HEK293 (cell line): ENCODE measurements around the gene ELL3.
A peak's percentile ranks its signal among the peaks of the same experiment; 100 is the strongest.
"Not testable (repeated sequence)": the region's sequence is repeated elsewhere in the genome, so short reads cannot be mapped to it uniquely, and the experiment has no call there.

Experiments
- CTCF ChIA-PET: fragments of 350-600 bp; formaldehyde crosslinking; extraction: SDS; loops from one replicate; lab custom pipeline; 2021; ENCODE audit warnings: antibody characterized with exemption; lab: Yijun Ruan, JAX
- POLR2A ChIA-PET: fragments of 300-600 bp; formaldehyde crosslinking; extraction: SDS; loops from one replicate; lab custom pipeline; 2020; ENCODE audit warnings: antibody characterized with exemption, inconsistent platforms; lab: Yijun Ruan, JAX
- H3K27ac ChIP-seq: fragments of 200-500 bp; sonication (Bioruptor generic); 2 replicates; pipeline ENCODE4 v1.5.1; 2014; ENCODE audit warnings: low read depth, low read length, control low read depth, inconsistent platforms; ENCODE audit errors: extremely low read depth
- H3K36me3 ChIP-seq, 2 experiments: fragments of 200-500 bp in 1 of 2; sonication (Bioruptor generic) in 1 of 2; 1 replicate in 1 of 2; 2 replicates in 1 of 2; pipeline ENCODE4 v1.5.1; 2014 to 2017; ENCODE audit warnings: inconsistent platforms in 2 of 2, low read length in 2 of 2; ENCODE audit not compliant: control insufficient read depth in 2 of 2, insufficient read depth in 1 of 2
- H3K4me1 ChIP-seq: fragments of 200-500 bp; sonication (Bioruptor generic); 2 replicates; pipeline ENCODE4 v1.5.1; 2014; ENCODE audit warnings: mild to moderate bottlenecking, low read length, inconsistent platforms; ENCODE audit not compliant: control insufficient read depth, insufficient read depth
- H3K4me3 ChIP-seq: 2 replicates; pipeline ENCODE4 v1.5.1; 2011; ENCODE audit warnings: low read depth, mild to moderate bottlenecking, control low read depth, low read length, moderate library complexity
- H3K9me3 ChIP-seq: fragments of 200-500 bp; sonication (Bioruptor generic); 2 replicates; pipeline ENCODE4 v1.5.1; 2014; ENCODE audit warnings: low read depth, low read length, inconsistent platforms; ENCODE audit not compliant: control insufficient read depth, insufficient read depth
- BCL11A ChIP-seq: fragments of 450-650 bp; formaldehyde crosslinking; IDR thresholded peaks from 2 replicates; pipeline ENCODE4 v1.5.1; 2016; ENCODE audit warnings: low read depth, missing biosample characterization, missing genetic modification characterization
- HOXC10 ChIP-seq: sonication (generic); formaldehyde crosslinking; IDR thresholded peaks from 2 replicates; pipeline ENCODE4 v1.8.1; 2023; ENCODE audit warnings: mild to moderate bottlenecking, missing genetic modification reagents
- IKZF3 ChIP-seq: fragments of 450-650 bp; IDR thresholded peaks from 2 replicates; pipeline ENCODE4 v1.5.0; 2018; ENCODE audit warnings: missing biosample characterization, mild to moderate bottlenecking, missing genetic modification characterization, moderate library complexity
- SP3 ChIP-seq: fragments of 450-650 bp; formaldehyde crosslinking; IDR thresholded peaks from 2 replicates; pipeline ENCODE4 v1.5.1; 2016; ENCODE audit warnings: missing biosample characterization, missing genetic modification characterization
- SP7 ChIP-seq: fragments of 450-650 bp; formaldehyde crosslinking; IDR thresholded peaks from 2 replicates; pipeline ENCODE4 v1.5.1; 2016; ENCODE audit warnings: missing biosample characterization, missing genetic modification characterization
- ZBTB8A ChIP-seq: fragments of 450-650 bp; formaldehyde crosslinking; IDR thresholded peaks from 2 replicates; pipeline ENCODE4 v1.5.1; 2016; ENCODE audit warnings: missing biosample characterization, missing genetic modification characterization
- ZNF121 ChIP-seq: fragments of 450-650 bp; formaldehyde crosslinking; IDR thresholded peaks from 2 replicates; pipeline ENCODE4 v1.5.1; 2016; ENCODE audit warnings: missing biosample characterization, missing genetic modification characterization
- ZNF132 ChIP-seq: fragments of 450-650 bp; formaldehyde crosslinking; IDR thresholded peaks from 2 replicates; pipeline ENCODE4 v1.5.1; 2017; ENCODE audit warnings: missing biosample characterization, missing genetic modification characterization, borderline replicate concordance
- ZNF174 ChIP-seq: fragments of 450-650 bp; formaldehyde crosslinking; IDR thresholded peaks from 2 replicates; pipeline ENCODE4 v1.5.0; 2017; ENCODE audit warnings: missing biosample characterization, mild to moderate bottlenecking, missing genetic modification characterization
- ZNF335 ChIP-seq: fragments of 450-650 bp; formaldehyde crosslinking; conservative IDR thresholded peaks from 2 replicates; pipeline ENCODE4 v1.5.1; 2016; ENCODE audit warnings: missing biosample characterization, missing genetic modification characterization
- ZNF350 ChIP-seq: fragments of 450-650 bp; formaldehyde crosslinking; IDR thresholded peaks from 2 replicates; pipeline ENCODE4 v1.5.0; 2017; ENCODE audit warnings: missing biosample characterization, mild to moderate bottlenecking, missing genetic modification characterization
- ZNF354C ChIP-seq: fragments of 450-650 bp; formaldehyde crosslinking; IDR thresholded peaks from 2 replicates; pipeline ENCODE4 v1.5.1; 2016; ENCODE audit warnings: missing biosample characterization, missing genetic modification characterization, low read depth, borderline replicate concordance
- ZNF366 ChIP-seq: fragments of 450-650 bp; formaldehyde crosslinking; conservative IDR thresholded peaks from 2 replicates; pipeline ENCODE4 v1.5.1; 2016; ENCODE audit warnings: missing biosample characterization, missing genetic modification characterization
- ZNF394 ChIP-seq: fragments of 450-650 bp; formaldehyde crosslinking; IDR thresholded peaks from 2 replicates; pipeline ENCODE4 v1.5.1; 2016; ENCODE audit warnings: missing biosample characterization, missing genetic modification characterization, mild to moderate bottlenecking, moderate library complexity, borderline replicate concordance
- ZNF510 ChIP-seq: fragments of 450-650 bp; formaldehyde crosslinking; IDR thresholded peaks from 2 replicates; pipeline ENCODE4 v1.5.1; 2018; ENCODE audit warnings: mild to moderate bottlenecking, missing genetic modification characterization, missing biosample characterization; ENCODE audit not compliant: insufficient replicate concordance
- ZNF548 ChIP-seq: fragments of 450-650 bp; formaldehyde crosslinking; IDR thresholded peaks from 2 replicates; pipeline ENCODE4 v1.5.1; 2016; ENCODE audit warnings: missing biosample characterization, missing genetic modification characterization
- ZNF561 ChIP-seq: fragments of 450-650 bp; IDR thresholded peaks from 2 replicates; pipeline ENCODE4 v1.5.1; 2018; ENCODE audit warnings: missing biosample characterization, missing genetic modification characterization, borderline replicate concordance
- ZNF596 ChIP-seq: fragments of 450-650 bp; IDR thresholded peaks from 2 replicates; pipeline ENCODE4 v1.5.0; 2018; ENCODE audit warnings: missing biosample characterization, mild to moderate bottlenecking, missing genetic modification characterization, moderate library complexity
- ZNF621 ChIP-seq: fragments of 450-650 bp; formaldehyde crosslinking; IDR thresholded peaks from 2 replicates; pipeline ENCODE4 v1.5.1; 2017; ENCODE audit warnings: missing biosample characterization, missing genetic modification characterization
- TF ChIP-seq, protein P1 (sequence below): fragments of 450-650 bp; formaldehyde crosslinking; IDR thresholded peaks from 2 replicates; pipeline ENCODE4 v1.5.1; 2016; ENCODE audit warnings: missing biosample characterization, missing genetic modification characterization
- TF ChIP-seq, protein P2 (sequence below): fragments of 450-650 bp; formaldehyde crosslinking; optimal IDR thresholded peaks from 2 replicates; pipeline ENCODE3; 2016; ENCODE audit warnings: missing biosample characterization, mild to moderate bottlenecking, missing genetic modification characterization
- TF ChIP-seq, protein P3 (sequence below): fragments of 450-650 bp; formaldehyde crosslinking; IDR thresholded peaks from 2 replicates; pipeline ENCODE4 v1.5.1; 2016; ENCODE audit warnings: missing biosample characterization, missing genetic modification characterization
- TF ChIP-seq, protein P4 (sequence below): fragments of 450-650 bp; formaldehyde crosslinking; IDR thresholded peaks from 2 replicates; pipeline ENCODE4 v1.5.1; 2017; ENCODE audit warnings: missing biosample characterization, missing genetic modification characterization

The ELL3 gene

DNA sequence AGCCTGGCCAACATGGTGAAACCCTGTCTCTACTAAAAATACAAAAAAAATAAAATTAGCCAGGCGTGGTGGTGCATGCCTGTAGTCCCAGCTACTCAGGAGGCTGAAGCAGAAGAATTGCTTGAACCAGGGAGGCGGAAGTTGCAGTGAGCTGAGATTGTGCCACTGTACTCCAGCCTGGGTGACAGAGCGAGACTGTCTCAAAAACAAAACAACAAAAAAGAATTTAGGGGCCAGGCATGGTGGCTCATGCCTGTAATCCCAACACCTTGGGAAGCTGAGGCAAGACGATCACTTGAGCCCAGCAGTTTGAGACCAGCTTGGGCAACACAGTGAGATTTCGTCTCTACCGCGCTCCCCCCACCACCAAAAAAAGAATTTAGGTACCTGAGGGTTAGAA lies 25.9 kb upstream of the ELL3 start:
- H3K4me1 ChIP-seq, H3K9me3 ChIP-seq, H3K4me3 ChIP-seq, H3K27ac ChIP-seq: not testable (repeated sequence)
- ChIA-PET CTCF (interaction anchor here (1.4 kb wide), 1 partner anchor 22 kb away, joined by 3 read pairs; the partner anchor contains the start of gene MFAP1), POLR2A (interaction anchor here (1.2 kb wide), 1 partner anchor 19 kb away, joined by 3 read pairs; no protein-coding TSS in a partner anchor)
- H3K36me3 ChIP-seq, result peaks cover 10 to 70% of the 10 kb centered on the region in 2 experiments
- TF ChIP-seq, protein P1, sequence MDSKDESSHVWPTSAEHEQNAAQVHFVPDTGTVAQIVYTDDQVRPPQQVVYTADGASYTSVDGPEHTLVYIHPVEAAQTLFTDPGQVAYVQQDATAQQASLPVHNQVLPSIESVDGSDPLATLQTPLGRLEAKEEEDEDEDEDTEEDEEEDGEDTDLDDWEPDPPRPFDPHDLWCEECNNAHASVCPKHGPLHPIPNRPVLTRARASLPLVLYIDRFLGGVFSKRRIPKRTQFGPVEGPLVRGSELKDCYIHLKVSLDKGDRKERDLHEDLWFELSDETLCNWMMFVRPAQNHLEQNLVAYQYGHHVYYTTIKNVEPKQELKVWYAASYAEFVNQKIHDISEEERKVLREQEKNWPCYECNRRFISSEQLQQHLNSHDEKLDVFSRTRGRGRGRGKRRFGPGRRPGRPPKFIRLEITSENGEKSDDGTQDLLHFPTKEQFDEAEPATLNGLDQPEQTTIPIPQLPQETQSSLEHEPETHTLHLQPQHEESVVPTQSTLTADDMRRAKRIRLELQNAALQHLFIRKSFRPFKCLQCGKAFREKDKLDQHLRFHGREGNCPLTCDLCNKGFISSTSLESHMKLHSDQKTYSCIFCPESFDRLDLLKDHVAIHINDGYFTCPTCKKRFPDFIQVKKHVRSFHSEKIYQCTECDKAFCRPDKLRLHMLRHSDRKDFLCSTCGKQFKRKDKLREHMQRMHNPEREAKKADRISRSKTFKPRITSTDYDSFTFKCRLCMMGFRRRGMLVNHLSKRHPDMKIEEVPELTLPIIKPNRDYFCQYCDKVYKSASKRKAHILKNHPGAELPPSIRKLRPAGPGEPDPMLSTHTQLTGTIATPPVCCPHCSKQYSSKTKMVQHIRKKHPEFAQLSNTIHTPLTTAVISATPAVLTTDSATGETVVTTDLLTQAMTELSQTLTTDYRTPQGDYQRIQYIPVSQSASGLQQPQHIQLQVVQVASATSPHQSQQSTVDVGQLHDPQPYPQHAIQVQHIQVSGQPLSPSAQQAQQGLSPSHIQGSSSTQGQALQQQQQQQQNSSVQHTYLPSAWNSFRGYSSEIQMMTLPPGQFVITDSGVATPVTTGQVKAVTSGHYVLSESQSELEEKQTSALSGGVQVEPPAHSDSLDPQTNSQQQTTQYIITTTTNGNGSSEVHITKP (tag by site-specific recombination), result 0 out of 2 replicates have a peak, but pooled peaks have one; percentile 35

DNA sequence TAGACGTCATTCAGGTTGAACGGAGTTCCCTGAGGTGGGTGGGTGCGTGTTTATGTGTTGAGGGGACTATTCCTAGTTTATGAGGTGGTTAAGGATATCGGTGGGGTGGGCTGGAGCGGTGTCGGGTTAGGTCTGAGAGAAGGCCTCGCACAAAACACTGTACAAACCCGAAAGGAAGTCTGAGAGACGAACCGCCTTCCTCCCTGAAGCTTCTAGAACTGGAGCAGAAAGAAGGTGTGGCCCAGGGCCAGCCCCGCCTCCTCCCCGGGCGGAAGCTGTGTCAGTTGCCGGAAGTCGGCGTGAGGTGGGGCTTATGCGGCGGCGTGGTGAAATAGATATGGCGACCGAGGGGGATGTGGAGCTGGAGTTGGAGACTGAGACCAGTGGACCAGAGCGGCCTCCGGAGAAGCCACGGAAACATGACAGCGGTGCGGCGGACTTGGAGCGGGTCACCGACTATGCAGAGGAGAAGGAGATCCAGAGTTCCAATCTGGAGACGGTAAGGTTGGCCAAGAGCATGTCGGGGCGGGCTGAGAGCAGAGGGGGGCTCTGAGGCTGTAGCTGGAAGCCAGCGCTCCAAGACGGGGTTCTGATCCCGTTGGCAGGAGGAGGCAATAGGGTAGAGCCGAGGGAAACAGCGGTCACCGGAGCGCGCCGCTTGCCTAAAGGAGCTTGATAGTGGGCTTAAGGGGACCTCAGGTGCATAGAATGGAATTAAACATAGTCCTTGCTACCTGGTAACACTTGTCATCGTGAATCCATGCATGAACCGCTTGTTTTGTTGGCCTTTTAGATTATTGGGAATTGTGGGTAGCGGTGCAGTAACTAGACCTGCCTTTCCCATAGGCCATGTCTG lies 23.7 kb upstream of the ELL3 start, which contains the start of gene HYPK:
Gene HYPK (plus strand): TSS at position 314 of the 856 bp plus-strand sequence. CDS start 24 bp downstream, at position 338.
- Histone ChIP-seq H3K36me3 (peaks cover 5 to 70% of the 10 kb centered on the region in 2 experiments), H3K27ac (peak within 1 kb of the TSS; percentile 65), H3K4me3 (peak within 1 kb of the TSS; percentile 88), H3K9me3 (no peaks in the 10 kb centered on the region), H3K4me1 (0 out of 2 replicates have a peak, but pooled peaks cover 3% of the 10 kb centered on the region)
- ChIA-PET CTCF (no interaction called here), POLR2A (interaction anchor here (0.9 to 2.1 kb wide), 4 partner anchors 9 to 24 kb away, joined by 4 to 12 read pairs (median 7); partner anchors contain the start of genes ELL3 and MFAP1)
- TF ChIP-seq IKZF3 (no peak), SP3 (tag by site-specific recombination) (peak; percentile 82), ZNF174 (tag by site-specific recombination) (no peak), SP7 (tag by site-specific recombination) (peak; percentile 73; the same call in 1 of the 2 replicates), BCL11A (tag by site-specific recombination) (no peak), ZNF132 (tag by site-specific recombination) (no peak), ZNF561 (no peak), ZNF621 (tag by site-specific recombination) (no peak), ZNF394 (tag by site-specific recombination) (no peak; the same call in 1 of the 2 replicates), ZNF596 (tag by site-specific recombination) (no peak), ZNF350 (tag by site-specific recombination) (no peak), ZNF354C (tag by site-specific recombination) (no peak), ZNF366 (no peak), HOXC10 (CRISPR knock-in tag) (no peak), ZNF335 (tag by site-specific recombination) (peak; percentile 62), ZNF510 (tag by site-specific recombination) (no peak), ZNF548 (tag by site-specific recombination) (no peak), ZNF121 (tag by site-specific recombination) (no peak), ZBTB8A (tag by site-specific recombination) (no peak)
- TF ChIP-seq, protein P2, sequence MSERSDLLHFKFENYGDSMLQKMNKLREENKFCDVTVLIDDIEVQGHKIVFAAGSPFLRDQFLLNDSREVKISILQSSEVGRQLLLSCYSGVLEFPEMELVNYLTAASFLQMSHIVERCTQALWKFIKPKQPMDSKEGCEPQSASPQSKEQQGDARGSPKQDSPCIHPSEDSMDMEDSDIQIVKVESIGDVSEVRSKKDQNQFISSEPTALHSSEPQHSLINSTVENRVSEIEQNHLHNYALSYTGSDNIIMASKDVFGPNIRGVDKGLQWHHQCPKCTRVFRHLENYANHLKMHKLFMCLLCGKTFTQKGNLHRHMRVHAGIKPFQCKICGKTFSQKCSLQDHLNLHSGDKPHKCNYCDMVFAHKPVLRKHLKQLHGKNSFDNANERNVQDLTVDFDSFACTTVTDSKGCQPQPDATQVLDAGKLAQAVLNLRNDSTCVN, result no peak
- TF ChIP-seq, protein P3, sequence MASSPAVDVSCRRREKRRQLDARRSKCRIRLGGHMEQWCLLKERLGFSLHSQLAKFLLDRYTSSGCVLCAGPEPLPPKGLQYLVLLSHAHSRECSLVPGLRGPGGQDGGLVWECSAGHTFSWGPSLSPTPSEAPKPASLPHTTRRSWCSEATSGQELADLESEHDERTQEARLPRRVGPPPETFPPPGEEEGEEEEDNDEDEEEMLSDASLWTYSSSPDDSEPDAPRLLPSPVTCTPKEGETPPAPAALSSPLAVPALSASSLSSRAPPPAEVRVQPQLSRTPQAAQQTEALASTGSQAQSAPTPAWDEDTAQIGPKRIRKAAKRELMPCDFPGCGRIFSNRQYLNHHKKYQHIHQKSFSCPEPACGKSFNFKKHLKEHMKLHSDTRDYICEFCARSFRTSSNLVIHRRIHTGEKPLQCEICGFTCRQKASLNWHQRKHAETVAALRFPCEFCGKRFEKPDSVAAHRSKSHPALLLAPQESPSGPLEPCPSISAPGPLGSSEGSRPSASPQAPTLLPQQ (tag by site-specific recombination), result peak; percentile 78
- TF ChIP-seq, protein P4, sequence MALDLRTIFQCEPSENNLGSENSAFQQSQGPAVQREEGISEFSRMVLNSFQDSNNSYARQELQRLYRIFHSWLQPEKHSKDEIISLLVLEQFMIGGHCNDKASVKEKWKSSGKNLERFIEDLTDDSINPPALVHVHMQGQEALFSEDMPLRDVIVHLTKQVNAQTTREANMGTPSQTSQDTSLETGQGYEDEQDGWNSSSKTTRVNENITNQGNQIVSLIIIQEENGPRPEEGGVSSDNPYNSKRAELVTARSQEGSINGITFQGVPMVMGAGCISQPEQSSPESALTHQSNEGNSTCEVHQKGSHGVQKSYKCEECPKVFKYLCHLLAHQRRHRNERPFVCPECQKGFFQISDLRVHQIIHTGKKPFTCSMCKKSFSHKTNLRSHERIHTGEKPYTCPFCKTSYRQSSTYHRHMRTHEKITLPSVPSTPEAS (tag by site-specific recombination), result 0 out of 2 replicates have a peak, but pooled peaks have one; percentile 23
